Activated T-helper 1 cell treated with anti-CD3 and anti-CD28 coated beads, Interleukin-12 subunit alpha, Interleukin-12 subunit beta, Interleukin-2, Interleukin-4 antibody, amounts not matched to agents 30 ng/mL and 10 ng/mL and 1 ng/mL, durations not matched to agents 14 hours and 24 hours and 36 hours (primary cell): ENCODE measurements around the gene TAF6. TPM values are rescaled to one million over a fixed set of nuclear protein-coding genes. Genes with fewer than 3 reads are reported as not detected.
A peak's percentile ranks its signal among the peaks of the same experiment; 100 is the strongest.

Experiments used
- DNase-seq: peaks from one replicate; pipeline ENCODE4 v3.0.0; 2021; ENCODE audit warnings: low spot score
- H3K27ac Mint-ChIP-seq: one replicate; pipeline ENCODE4 v1.8.0; 2021; ENCODE audit warnings: mild to moderate bottlenecking, mixed read lengths
- H3K27me3 Mint-ChIP-seq: one replicate; pipeline ENCODE4 v1.8.0; 2022; ENCODE audit warnings: mild to moderate bottlenecking, moderate library complexity, mixed read lengths; ENCODE audit not compliant: insufficient read depth
- H3K36me3 Mint-ChIP-seq: one replicate; pipeline ENCODE4 v1.8.0; 2021; ENCODE audit warnings: low read depth, mixed read lengths
- H3K4me1 Mint-ChIP-seq: one replicate; pipeline ENCODE4 v1.8.0; 2021; ENCODE audit warnings: low read depth, mixed read lengths
- H3K4me3 Mint-ChIP-seq: one replicate; pipeline ENCODE4 v1.8.0; 2021; ENCODE audit warnings: mild to moderate bottlenecking, moderate library complexity, mixed read lengths
- H3K9me3 Mint-ChIP-seq: one replicate; pipeline ENCODE4 v1.8.0; 2021; ENCODE audit warnings: mixed read lengths
- intact Hi-C: fragments of 100-400 bp; cut with micrococcal nuclease; formaldehyde crosslinking; loops from one replicate; pipeline ENCODE4 v1.15.1; 2024
- total RNA-seq: library from RNA; stranded (reverse); gene quantifications from 2 replicates; pipeline ENCODE4 v1.2.3, GENCODE V29; 2022

Gene TAF6
- total RNA-seq = 72.9 and 79.2 TPM in 2 replicates

GRCh38 chr7:100119072-100119969 lies at the start of gene TAF6, which contains the start of gene CNPY4:
Gene TAF6, minus strand, starts transcription at chr7:100119358. Its CDS starts 5,149 bp downstream, at chr7:100114209.
Gene CNPY4, plus strand, starts transcription at chr7:100119634. Its CDS starts 111 bp downstream, at chr7:100119745.
- Mint-ChIP-seq H3K36me3 (peaks cover 5% of the 10 kb centered on the region), H3K27me3 (no peaks in the 10 kb centered on the region), H3K9me3 (no peaks in the 10 kb centered on the region), H3K27ac (peak within 1 kb of the TSS; percentile 97), H3K4me3 (peak within 1 kb of the TSS; percentile 98), H3K4me1 (peaks cover 18% of the 10 kb centered on the region)
- DNase-seq = peak; percentile 90
- intact Hi-C loops = loop anchor here (1.0 to 2.0 kb wide), 5 partner anchors 8 to 309 kb away; partner anchors contain the start of genes AP4M1, MCM7, TRIM4 and ZCWPW1

GRCh38 chr7:100167912-100168323 lies 48.8 kb upstream of the TAF6 start:
- intact Hi-C loops = loop anchor here (1.0 to 5.0 kb wide), 3 partner anchors 9 to 39 kb away; partner anchors contain the start of genes GPC2, STAG3 and TRAPPC14
- H3K9me3 Mint-ChIP-seq = no peaks in the 10 kb centered on the region
- peaks cover 71% of the 10 kb centered on the region for H3K4me1 Mint-ChIP-seq
- DNase-seq = no peak
- H3K27me3 Mint-ChIP-seq = peaks cover 24% of the 10 kb centered on the region
- H3K27ac Mint-ChIP-seq = peak overlapping the region; percentile 38
- H3K36me3 Mint-ChIP-seq = peaks cover 2% of the 10 kb centered on the region
- peak overlapping the region; percentile 78 for H3K4me3 Mint-ChIP-seq

GRCh38 chr7:100166970-100167911 lies 48.1 kb upstream of the TAF6 start:
- Mint-ChIP-seq H3K27ac (peak overlapping the region; percentile 59), H3K4me1 (peaks cover 76% of the 10 kb centered on the region), H3K36me3 (peaks cover 2% of the 10 kb centered on the region), H3K9me3 (no peaks in the 10 kb centered on the region), H3K27me3 (peaks cover 24% of the 10 kb centered on the region), H3K4me3 (peak overlapping the region; percentile 78)
- intact Hi-C loops = loop anchor here (1.0 to 5.0 kb wide), 2 partner anchors 9 to 40 kb away; partner anchors contain the start of gene TRAPPC14
- no peak for DNase-seq

GRCh38 chr7:100166317-100166940 lies 47.3 kb upstream of the TAF6 start:
- H3K4me3 Mint-ChIP-seq = peak overlapping the region; percentile 78
- peaks cover 20% of the 10 kb centered on the region for H3K27me3 Mint-ChIP-seq
- peaks cover 76% of the 10 kb centered on the region for H3K4me1 Mint-ChIP-seq
- H3K36me3 Mint-ChIP-seq = no peaks in the 10 kb centered on the region
- peak; percentile 31 for DNase-seq
- no peaks in the 10 kb centered on the region for H3K9me3 Mint-ChIP-seq
- H3K27ac Mint-ChIP-seq = peak overlapping the region; percentile 59
- intact Hi-C loops = loop anchor here (5.0 kb wide), 1 partner anchor 41 kb away; no protein-coding TSS in a partner anchor

GRCh38 chr7:100163871-100164270 lies 44.7 kb upstream of the TAF6 start:
- no peak overlapping the region for H3K4me3 Mint-ChIP-seq
- no peaks in the 10 kb centered on the region for H3K9me3 Mint-ChIP-seq
- no peak for DNase-seq
- intact Hi-C loops = no loop called here
- no peaks in the 10 kb centered on the region for H3K36me3 Mint-ChIP-seq
- peaks cover 63% of the 10 kb centered on the region for H3K4me1 Mint-ChIP-seq
- H3K27me3 Mint-ChIP-seq = peaks cover 10% of the 10 kb centered on the region
- H3K27ac Mint-ChIP-seq = peak overlapping the region; percentile 27

GRCh38 chr7:100163006-100163531 lies 43.9 kb upstream of the TAF6 start:
- no peak for DNase-seq
- H3K27ac Mint-ChIP-seq = no peak overlapping the region
- peak overlapping the region; percentile 55 for H3K4me3 Mint-ChIP-seq
- intact Hi-C loops = no loop called here
- no peaks in the 10 kb centered on the region for H3K9me3 Mint-ChIP-seq
- peaks cover 7% of the 10 kb centered on the region for H3K27me3 Mint-ChIP-seq
- peaks cover 57% of the 10 kb centered on the region for H3K4me1 Mint-ChIP-seq
- H3K36me3 Mint-ChIP-seq = no peaks in the 10 kb centered on the region

- Mint-ChIP-seq H3K4me3 (peak overlapping the region; percentile 37), H3K9me3 (no peaks in the 10 kb centered on the region), H3K27me3 (no peaks in the 10 kb centered on the region), H3K4me1 (peaks cover 59% of the 10 kb centered on the region), H3K36me3 (peaks cover 20% of the 10 kb centered on the region), H3K27ac (no peak overlapping the region)
- no peak for DNase-seq
- intact Hi-C loops = no loop called here
These were observed 40.9 kb upstream of the TAF6 start for GRCh38 chr7:100160067-100160466.

- no peak for DNase-seq
- peak overlapping the region; percentile 81 for H3K4me3 Mint-ChIP-seq
- H3K9me3 Mint-ChIP-seq = no peaks in the 10 kb centered on the region
- peaks cover 56% of the 10 kb centered on the region for H3K4me1 Mint-ChIP-seq
- H3K36me3 Mint-ChIP-seq = peaks cover 22% of the 10 kb centered on the region
- H3K27me3 Mint-ChIP-seq = no peaks in the 10 kb centered on the region
- intact Hi-C loops = loop anchor here (2.0 kb wide), 1 partner anchor 114 kb away; no protein-coding TSS in a partner anchor
- peak overlapping the region; percentile 81 for H3K27ac Mint-ChIP-seq
These were observed 40.0 kb upstream of the TAF6 start for GRCh38 chr7:100159099-100159623.

- Mint-ChIP-seq H3K4me1 (peaks cover 49% of the 10 kb centered on the region), H3K9me3 (no peaks in the 10 kb centered on the region), H3K4me3 (peak within 1 kb of the TSS; percentile 81), H3K27ac (peak within 1 kb of the TSS; percentile 81), H3K27me3 (no peaks in the 10 kb centered on the region), H3K36me3 (peaks cover 26% of the 10 kb centered on the region)
- peak; percentile 89 for DNase-seq
- intact Hi-C loops = loop anchor here (1.0 to 2.0 kb wide), 4 partner anchors 9 to 114 kb away; partner anchors contain the start of genes GPC2, LAMTOR4 and STAG3
These were observed 39.3 kb upstream of the TAF6 start, which contains the start of gene TRAPPC14 for GRCh38 chr7:100158229-100159098. Gene TRAPPC14, minus strand, starts transcription at chr7:100158723. Its CDS starts 224 bp downstream, at chr7:100158499.

GRCh38 chr7:100157334-100158228 lies 38.4 kb upstream of the TAF6 start:
- DNase-seq = no peak
- peak overlapping the region; percentile 67 for H3K27ac Mint-ChIP-seq
- peaks cover 43% of the 10 kb centered on the region for H3K4me1 Mint-ChIP-seq
- H3K9me3 Mint-ChIP-seq = no peaks in the 10 kb centered on the region
- H3K4me3 Mint-ChIP-seq = peak overlapping the region; percentile 81
- H3K27me3 Mint-ChIP-seq = no peaks in the 10 kb centered on the region
- intact Hi-C loops = loop anchor here (1.0 to 2.0 kb wide), 4 partner anchors 9 to 115 kb away; partner anchors contain the start of genes GPC2, LAMTOR4 and STAG3
- peaks cover 29% of the 10 kb centered on the region for H3K36me3 Mint-ChIP-seq
